ENCODE results near the gene L3MBTL3. TPM values are rescaled to one million over a fixed set of nuclear protein-coding genes. Genes with fewer than 3 reads are reported as not detected.

The L3MBTL3 gene
- total RNA-seq, 2 donors from 2014 or later: 11.8 to 13.3 TPM

- ATAC-seq (ENCODE audit: insufficient number of reproducible peaks, low FRiP score, low read depth) (no peak), DNase-seq (ENCODE audit: low spot score) (no peak)
- Histone ChIP-seq H3K27me3 (replicated peaks; ENCODE audit: insufficient read depth) (no peaks in the 10 kb centered on the region), H3K4me1 (ENCODE audit: control insufficient read depth in 1 of 2, low read depth in 2 of 2) (no peaks in the 10 kb centered on the region), H3K4me3 (no peak overlapping the region), H3K27ac (no peak overlapping the region), H3K36me3 (no peaks in the 10 kb centered on the region), H3K9me3 (no peaks in the 10 kb centered on the region)
- TF ChIP-seq, protein P1, sequence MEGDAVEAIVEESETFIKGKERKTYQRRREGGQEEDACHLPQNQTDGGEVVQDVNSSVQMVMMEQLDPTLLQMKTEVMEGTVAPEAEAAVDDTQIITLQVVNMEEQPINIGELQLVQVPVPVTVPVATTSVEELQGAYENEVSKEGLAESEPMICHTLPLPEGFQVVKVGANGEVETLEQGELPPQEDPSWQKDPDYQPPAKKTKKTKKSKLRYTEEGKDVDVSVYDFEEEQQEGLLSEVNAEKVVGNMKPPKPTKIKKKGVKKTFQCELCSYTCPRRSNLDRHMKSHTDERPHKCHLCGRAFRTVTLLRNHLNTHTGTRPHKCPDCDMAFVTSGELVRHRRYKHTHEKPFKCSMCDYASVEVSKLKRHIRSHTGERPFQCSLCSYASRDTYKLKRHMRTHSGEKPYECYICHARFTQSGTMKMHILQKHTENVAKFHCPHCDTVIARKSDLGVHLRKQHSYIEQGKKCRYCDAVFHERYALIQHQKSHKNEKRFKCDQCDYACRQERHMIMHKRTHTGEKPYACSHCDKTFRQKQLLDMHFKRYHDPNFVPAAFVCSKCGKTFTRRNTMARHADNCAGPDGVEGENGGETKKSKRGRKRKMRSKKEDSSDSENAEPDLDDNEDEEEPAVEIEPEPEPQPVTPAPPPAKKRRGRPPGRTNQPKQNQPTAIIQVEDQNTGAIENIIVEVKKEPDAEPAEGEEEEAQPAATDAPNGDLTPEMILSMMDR (IDR thresholded peaks at IDR 0.05): no peak
These were observed 164.1 kb downstream of the L3MBTL3 start for GRCh38 chr6:130182466-130182865.

DNA sequence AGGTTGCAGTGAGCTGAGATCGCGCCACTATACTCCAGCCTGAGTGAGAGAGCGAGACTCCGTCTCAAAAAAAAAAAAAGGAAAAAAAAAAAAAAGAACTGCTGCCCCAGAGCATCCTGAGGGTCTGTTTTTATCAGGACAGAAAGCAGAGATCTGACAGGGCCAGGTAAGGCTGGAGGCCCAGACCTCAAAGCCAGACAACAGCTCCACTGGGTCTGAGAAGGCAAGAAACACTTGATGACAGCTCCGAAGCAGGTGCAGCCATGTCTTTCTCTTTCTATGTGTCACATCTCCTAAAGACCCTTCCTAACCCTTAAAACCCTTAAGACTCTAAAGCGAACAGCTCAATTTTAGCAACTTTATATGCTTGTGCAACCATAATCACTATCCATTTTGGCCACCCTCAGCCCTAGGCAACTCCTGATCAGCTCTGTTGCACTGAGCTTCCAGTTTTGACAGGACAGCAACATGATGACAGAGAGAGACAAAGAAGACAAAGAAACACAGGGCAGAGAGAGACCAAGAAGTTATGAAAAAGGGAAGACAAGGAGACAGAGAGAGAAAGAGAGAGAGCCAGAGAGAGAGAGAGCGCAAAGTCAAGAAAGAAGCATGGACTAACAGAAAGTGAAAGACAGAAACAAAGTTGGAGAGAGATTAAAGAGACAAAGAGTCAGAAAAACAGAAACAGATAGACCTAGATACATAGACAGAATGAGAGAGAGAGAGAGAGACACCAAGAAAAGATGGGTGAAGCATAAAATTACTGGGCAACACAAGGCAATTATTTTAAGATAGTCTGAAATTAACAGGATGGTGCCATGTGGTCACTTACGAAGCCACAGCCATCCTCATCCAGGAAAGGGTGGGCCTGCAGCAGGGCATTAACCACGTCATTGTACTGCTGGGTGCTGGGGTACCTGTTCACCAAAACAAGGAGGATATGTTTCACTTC, 165.2 kb downstream of the L3MBTL3 start:
- H3K4me1 ChIP-seq (ENCODE audit: control insufficient read depth in 1 of 2, low read depth in 2 of 2): no peaks in the 10 kb centered on the region
- H3K9me3 ChIP-seq: no peaks in the 10 kb centered on the region
- DNase-seq (ENCODE audit: low spot score): no peak
- H3K27me3 ChIP-seq (replicated peaks; ENCODE audit: insufficient read depth): no peaks in the 10 kb centered on the region
- no peak for ATAC-seq (ENCODE audit: insufficient number of reproducible peaks, low FRiP score, low read depth)
- no peaks in the 10 kb centered on the region for H3K36me3 ChIP-seq
- H3K4me3 ChIP-seq: no peak overlapping the region
- no peak overlapping the region for H3K27ac ChIP-seq
- TF ChIP-seq, protein P1 (IDR thresholded peaks at IDR 0.05): no peak

GRCh38 chr6:130185658-130186057, 167.3 kb downstream of the L3MBTL3 start:
- no peak overlapping the region for H3K4me3 ChIP-seq
- no peaks in the 10 kb centered on the region for H3K27me3 ChIP-seq (replicated peaks; ENCODE audit: insufficient read depth)
- no peak overlapping the region for H3K27ac ChIP-seq
- TF ChIP-seq, protein P1 (IDR thresholded peaks at IDR 0.05): no peak
- DNase-seq (ENCODE audit: low spot score) (no peak), ATAC-seq (ENCODE audit: insufficient number of reproducible peaks, low FRiP score, low read depth) (no peak)
- H3K9me3 ChIP-seq: no peaks in the 10 kb centered on the region
- H3K4me1 ChIP-seq (ENCODE audit: control insufficient read depth in 1 of 2, low read depth in 2 of 2): no peaks in the 10 kb centered on the region
- no peaks in the 10 kb centered on the region for H3K36me3 ChIP-seq

DNA sequence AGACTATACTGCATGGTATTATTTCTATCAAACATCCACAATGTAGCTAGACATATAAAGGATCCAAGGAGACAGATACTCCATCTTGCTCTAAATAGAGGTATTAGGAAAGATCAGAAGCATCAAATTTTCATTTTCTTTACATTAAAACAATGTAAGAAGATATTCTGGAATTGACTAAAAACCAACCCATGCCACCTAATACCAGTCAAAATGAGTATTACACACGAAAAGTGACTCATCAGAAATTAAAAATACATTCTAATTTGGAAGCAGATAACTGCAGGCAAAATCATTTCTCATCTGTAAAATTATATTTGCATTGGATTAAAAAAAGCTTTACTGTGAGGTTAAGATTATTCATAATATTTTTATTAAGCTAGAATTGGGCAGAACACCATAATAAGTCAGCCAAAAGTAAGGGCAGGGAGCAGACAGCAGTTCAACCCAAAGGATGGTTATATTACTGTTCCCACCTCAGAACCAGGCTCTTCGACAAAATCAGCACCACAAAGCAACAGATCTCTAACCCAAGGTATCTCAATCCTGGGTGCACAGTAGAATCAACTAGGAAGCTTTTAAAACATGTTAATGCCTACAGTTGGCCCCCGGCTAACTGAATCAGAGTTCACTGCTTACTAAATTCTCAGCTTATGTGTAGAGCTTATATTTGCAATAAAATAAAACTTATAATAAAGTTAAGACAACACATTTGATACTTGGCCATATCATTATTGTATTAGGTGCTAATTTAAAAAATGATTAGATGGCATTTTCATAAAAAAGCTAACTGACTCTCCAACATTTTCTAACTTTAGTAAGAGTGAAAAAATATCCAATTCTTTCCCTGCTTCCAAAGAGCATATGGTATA, 169.2 kb downstream of the L3MBTL3 start:
- no peaks in the 10 kb centered on the region for H3K36me3 ChIP-seq
- TF ChIP-seq, protein P1 (IDR thresholded peaks at IDR 0.05): no peak
- no peak overlapping the region for H3K4me3 ChIP-seq
- no peak overlapping the region for H3K27ac ChIP-seq
- H3K9me3 ChIP-seq: no peaks in the 10 kb centered on the region
- no peaks in the 10 kb centered on the region for H3K4me1 ChIP-seq (ENCODE audit: control insufficient read depth in 1 of 2, low read depth in 2 of 2)
- no peaks in the 10 kb centered on the region for H3K27me3 ChIP-seq (replicated peaks; ENCODE audit: insufficient read depth)
- DNase-seq (ENCODE audit: low spot score): no peak
- no peak for ATAC-seq (ENCODE audit: insufficient number of reproducible peaks, low FRiP score, low read depth)
